NCI-H226 (cell line): ENCODE data around the gene CCDC187.
"Not testable (repeated sequence)": the region's sequence is repeated elsewhere in the genome, so short reads cannot be mapped to it uniquely, and the experiment has no call there.

Experiments
- DNase-seq: peaks from one replicate; pipeline ENCODE4 v3.0.0-alpha.2; 2015

Gene CCDC187

DNA sequence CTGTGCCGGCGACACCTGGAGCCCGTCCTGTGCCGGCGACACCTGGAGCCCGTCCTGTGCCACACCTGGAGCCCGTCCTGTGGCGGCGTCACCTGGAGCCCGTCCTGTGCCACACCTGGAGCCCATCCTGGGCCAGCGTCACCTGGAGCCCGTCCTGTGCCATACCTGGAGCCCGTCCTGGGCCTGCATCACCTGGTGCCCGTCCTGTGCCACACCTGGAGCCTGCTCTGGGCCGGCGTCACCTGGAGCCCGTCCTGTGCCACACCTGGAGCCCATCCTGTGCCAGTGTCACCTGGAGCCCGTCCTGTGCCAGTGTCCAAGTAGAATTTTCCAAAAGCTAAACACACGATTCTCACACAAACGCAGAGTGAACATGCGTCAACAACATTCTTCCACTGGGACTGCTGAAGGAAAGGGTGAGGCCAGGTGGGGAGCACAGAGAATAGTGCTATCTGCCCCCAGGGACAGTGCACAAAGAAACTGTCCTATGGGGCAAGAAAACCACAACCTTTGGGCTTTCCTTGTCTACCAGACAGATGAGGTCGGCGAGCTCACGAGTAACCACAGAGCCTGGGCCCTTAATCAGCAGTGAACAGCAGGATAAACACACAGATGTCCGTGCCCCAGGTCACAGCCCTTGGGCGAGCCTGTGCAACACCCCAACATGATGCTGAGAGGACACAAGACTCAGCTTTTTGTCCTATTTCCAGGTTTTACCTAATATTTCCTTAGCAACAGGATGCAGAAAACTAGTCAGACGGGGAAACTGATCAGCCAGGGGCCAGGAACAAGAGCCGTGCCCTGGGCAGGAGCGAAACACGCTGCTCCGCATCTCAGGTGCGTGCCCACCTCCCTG lies 66.2 kb downstream of the CCDC187 start:
- no peak for DNase-seq

DNA sequence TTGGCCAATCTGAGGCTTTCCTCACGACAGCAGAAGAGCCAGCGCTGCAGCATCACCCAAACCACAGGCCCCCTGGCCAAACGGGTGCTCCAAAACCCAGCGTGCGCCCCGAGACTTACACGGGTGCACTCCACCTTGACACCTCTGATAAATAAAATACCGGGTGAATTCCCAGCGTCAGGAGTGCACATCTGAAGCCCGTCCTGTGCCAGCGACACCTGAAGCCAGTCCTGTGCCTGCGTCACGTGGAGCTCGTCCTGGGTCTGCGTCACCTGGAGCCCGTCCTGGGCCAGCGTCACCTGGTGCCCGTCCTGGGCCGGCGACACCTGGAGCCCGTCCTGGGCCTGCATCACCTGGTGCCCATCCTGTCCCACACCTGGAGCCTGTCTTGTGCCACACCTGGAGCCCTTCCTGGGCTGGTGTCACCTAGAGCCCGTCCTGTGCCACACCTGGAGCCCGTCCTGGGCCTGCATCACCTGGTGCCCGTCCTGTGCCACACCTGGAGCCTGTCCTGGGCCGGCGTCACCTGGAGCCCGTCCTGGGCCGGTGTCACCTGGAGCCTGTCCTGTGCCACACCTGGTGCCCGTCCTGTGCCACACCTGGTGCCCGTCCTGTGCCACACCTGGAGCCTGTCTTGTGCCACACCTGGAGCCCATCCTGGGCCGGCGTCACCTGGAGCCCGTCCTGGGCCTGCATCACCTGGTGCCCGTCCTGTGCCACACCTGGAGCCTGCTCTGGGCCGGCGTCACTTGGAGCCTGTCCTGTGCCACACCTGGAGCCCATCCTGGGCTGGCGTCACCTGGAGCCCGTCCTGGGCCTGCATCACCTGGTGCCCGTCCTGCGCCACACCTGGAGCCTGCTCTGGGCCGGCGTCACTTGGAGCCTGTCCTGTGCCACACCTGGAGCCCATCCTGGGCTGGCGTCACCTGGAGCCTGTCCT lies 67.2 kb downstream of the CCDC187 start:
- not testable (repeated sequence) for DNase-seq

DNA sequence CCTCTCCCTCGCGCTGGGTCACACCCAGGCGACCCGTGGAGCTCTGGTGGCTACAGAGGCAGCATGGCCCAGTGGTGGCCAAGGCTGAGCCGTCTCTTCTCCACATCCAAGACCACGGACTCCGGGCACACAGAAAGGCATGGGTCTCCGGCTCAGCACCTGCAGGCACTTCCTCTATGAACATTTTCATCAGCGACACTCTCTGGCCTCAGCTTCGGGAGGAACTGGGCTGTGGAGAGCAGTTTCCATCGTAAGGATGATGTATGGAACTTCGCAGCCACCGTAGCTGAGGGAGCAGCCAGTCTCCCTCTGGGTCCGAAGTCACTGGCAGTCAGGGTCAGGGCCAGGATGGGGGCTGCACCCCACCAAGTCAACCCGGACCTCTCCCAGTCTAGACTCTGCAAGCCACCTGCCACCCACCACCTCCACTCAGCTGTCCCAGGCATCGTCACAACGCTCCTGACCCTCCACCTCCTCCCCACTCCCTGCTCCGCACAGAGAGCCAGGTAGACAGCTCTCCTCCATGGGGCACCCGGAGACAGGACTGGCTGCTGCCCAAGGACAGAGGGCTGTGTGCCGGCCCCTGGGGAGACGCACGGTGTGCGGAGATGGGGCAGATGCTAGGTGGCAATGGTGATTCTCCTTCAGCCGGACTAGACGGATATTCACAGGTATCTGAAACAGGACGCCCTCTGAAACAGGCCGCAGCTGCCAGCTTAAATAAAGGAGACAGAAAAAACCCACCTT lies 68.0 kb downstream of the CCDC187 start:
- no peak for DNase-seq

DNA sequence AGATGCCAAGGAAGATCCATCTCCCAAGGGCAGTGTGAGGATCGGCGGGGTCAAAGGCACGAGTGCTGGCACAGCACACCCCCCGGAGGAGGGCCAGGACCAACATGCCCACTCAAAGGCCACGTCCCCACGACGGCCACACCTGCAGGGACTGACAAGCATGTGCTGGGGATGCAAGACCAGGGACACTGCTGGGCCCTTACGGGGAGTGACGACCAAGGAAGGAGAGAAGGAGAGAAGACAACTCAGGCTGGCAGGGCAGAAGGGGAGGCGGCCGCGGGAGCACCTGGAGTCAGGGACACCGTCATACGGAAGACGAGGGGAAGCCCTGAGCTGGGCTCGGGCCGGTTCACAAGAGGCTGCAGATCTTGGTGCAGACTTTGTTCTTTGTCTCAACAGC lies 68.7 kb downstream of the CCDC187 start:
- DNase-seq: no peak

DNA sequence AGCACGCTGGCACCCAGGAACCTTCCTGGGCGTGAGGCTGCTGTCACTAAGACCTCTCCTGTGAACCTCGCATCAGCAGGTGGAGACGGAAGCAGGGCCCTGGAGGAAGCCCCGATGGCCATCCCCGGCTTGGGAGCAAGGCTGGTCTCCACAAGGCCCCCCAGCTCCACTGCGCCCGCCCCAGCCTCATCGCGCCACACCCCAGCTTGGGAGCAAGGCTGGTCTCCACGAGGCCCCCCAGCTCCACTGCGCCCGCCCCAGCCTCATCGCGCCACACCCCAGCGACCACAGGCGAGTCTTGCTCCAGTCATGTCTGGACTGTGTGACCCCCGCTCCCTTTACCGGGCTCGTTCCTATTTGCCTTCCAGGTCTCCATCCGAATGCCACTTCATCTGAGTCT lies 69.3 kb downstream of the CCDC187 start:
- DNase-seq: no peak

DNA sequence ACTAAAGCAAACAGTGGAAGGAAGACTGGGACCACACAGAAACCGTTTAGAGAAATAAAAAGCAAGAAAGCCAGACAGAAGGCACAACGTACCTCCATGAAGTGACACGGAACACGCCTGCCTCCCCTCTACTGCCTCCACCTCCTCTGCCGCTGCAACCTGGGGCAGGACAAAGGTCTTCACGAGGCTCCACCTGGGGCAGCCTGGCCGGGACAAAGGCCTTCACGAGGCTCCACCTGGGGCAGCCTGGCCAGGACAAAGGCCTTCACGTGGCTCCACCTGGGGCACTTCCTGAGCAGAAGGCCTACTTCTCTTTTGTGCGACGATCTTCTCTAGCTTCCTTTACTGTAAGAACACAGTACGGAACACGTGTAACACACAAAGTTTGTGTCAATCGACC lies 70.0 kb downstream of the CCDC187 start:
- DNase-seq: no peak

DNA sequence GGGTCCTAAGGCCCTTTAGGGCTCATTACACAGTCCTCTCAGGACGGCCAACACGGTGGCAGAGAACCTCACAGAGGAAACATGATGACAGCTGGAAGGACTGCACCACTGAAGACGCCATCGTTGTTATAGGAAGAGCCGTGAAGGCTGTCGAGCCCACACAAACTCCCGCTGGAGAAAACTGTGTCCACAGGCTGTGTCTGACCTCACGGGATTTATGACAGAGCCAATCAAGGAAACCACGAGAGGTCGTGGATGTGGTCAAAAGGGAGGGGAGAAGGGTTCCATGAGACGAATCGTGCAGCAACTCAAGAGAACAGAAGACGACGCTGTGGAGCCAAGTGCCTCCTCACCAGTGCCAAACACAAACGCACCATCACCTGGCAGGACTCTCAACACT lies 70.5 kb downstream of the CCDC187 start:
- DNase-seq: no peak

DNA sequence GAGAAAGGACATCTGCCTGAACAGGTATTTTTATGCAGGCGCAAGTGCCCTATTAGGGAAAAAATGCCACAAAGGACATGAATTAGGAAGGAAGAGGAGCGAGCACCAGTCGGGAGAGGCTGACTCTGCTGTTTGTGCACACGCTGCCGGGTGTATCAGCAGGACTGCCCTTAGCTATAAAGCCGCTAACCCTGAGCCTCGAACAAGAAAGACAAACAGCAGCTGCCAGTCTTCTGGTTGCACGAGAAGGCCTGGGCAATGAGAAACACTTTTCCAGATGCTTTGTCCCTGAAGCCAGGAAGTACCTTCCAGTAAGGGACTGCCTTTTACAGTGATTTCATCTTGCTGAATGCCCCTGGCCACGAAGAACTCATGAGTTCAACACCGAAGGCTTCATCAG lies 70.9 kb downstream of the CCDC187 start:
- DNase-seq: no peak

DNA sequence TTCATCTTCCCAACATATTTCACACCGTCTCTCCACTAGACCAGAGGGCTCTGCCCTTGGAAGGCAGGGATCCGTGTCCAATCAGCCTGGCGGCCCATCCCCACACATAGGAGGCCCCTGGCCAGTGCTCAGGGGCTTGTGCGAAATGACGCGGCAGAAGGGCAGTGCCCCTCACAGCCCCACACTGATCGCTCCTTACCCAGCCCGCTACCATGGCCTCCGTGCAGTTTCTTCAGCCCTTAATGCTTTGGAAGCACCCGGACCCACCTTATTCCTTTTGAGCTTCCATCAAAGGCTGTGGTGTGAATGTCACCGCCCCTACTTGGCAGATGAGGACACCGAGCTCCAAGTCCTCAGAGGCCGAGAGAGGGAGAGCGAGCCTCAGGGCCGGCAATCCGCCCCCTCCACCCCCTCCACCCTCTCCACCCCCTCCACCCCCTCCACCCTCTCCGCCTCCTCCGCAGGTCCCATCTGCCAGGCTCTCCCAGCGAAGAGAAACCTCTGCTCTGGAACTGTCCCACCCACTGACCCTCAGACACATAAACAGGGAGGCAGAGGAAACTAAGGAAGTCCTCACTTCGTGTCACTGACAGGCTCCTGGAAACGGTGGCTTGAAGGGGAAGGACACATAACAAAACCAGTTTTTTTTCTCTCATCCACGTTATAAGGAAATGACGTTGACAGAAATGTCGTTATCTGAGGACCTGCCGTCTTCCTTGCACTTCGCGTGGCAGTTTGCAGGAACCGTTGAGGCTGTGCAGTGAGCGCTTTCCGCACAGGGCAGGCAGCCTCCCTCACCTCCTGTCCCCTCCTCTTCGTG lies 72.2 kb downstream of the CCDC187 start:
- no peak for DNase-seq

DNA sequence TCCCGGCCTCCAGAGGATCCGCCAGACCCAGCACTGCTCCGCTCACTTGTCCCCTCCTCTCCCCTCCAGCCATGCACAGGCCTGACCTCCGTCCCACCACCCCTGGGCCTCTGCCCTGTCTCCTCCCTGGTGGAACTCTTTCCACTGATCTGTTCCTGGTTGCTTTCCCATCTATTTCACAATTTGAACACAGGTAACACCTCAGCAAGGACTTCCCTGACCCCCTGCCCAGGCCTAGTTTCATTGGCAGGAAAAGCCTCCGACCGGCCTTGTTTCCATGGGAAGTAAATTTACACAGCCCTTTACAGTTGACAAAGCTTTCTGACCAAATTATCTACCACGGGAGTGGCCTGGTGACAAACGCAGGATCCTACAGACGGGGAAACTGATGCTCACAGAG lies 73.1 kb downstream of the CCDC187 start:
- DNase-seq: no peak

DNA sequence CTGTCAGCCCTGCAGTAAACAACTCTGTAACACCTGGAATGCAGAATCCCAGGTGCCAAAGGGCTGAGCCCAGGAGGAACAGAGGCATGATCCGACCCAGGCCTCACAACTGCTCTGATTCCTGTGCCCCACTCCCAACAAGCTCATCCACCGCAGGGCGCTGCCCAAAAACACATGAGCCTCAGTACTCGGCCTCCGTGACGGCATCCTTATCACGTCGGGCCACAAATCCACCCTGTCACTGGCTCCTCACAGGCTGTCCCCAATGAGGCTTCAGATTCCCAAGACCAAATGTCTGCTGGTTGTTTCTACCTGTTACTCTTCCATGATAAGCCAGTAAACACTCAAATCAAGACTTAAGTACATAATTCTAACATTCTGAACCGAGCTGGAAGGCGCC lies 73.5 kb downstream of the CCDC187 start:
- DNase-seq: no peak

DNA sequence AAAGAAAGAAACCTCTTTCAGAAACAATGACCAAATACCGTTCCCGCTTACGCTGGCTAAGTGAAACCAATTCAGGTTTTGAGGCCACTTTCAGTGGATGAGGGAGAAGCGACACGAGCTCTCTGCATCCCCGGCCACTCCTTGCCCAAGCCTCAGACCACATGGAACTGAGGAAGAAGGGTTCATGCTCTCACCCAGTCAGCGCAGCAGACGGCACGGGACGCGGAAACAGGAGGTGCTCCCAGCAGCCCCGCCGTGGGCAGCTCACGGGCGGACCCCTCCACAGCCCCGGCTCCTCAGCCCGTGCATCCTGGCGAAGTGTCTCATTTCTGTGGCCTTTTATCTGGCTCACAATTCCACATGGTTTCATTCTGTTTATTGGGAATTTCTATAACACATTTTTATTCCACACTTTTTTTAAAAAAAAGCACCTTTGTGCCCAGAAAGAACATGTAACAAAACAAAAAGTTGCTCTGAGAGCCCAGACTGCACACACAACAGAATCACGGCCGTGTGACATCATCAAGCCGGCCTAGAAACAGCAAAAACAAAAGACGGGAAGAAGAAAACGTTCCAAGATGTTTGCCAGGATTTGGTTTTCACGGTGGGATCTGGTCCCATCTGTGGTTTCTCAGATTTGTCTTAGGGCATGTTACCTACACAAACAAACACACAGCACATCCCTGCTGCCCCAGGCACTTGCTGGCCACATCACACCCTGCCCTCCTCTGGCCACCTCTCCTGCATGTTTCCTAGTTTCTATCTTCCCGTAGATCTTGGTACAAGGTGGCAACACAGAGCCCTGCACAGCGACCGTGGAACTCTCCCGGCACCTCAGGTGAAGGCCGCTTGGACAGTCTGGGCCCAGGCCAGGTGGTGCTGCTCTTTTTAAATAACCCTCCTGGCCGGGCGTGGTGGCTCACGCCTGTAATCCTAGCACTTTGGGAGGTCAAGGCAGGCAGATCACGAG lies 74.5 kb downstream of the CCDC187 start:
- no peak for DNase-seq

DNA sequence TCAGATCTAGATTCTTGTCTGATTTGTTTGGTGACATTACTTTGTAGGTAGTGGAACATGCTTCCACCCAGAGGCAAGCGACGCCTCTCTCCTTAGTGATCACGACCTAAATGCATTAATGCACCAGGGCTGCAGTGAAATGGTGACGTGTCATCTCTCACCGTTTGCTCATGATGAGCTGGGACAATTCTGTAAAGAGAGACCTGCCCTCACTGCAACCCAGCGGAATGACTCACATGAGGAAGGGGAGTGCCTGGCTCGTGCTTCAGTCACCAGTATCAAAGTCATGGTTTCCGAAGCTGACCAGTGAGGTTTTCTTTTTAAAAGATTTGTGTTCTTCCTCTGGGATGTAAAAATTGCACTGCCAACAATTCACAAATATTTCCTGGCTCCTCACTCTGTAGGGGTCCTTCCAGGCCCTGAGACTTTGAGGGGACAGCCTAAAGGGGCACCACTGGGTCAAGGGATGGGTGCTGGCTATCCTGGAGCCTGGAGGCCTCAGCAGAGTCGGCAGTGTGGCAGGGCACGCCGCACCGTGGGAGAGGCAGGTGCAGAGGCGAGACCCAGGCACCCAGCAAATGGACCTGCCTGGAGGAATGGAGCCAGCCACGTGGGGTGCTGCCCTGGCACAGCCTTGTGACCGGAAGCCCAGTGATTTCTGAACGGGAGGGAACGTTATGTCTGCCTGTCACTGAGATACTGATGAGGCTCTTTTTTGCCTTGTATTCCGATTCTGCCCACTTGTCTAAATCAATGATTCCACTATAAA lies 75.6 kb downstream of the CCDC187 start:
- no peak for DNase-seq

DNA sequence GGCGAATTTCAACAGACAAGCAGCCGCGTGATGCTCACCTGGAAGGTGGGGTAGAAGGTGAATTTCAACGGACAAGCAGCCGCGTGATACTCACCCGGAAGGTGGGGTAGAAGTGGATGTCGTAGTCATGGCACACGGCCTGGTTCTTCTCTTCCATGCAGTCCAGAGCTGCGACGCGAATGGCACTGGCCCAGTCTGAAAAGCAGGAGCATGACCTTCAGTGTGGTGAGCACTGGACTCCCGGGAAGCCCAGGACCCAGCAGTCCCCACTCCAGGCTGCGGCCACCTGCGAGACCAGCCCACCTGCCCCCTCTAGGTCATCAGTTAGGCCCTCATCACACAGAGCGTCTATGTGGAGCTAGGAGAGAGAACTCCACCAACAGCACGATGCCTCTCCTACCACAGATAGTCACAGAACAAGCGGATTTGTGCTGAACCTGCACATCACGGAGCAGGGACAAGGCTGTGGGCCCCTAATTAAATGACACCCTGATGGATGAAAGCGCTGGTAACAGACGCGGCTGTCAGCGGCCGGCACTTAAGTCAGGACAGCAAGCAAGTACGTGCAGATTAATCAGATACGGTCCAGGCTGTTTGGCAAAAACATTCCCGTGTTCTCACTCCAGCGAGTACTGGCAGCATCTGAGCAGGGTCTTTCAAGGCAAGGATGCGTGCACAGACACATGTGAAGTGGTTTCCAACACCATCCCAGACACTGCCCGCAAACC lies 77.0 kb downstream of the CCDC187 start:
- no peak for DNase-seq

DNA sequence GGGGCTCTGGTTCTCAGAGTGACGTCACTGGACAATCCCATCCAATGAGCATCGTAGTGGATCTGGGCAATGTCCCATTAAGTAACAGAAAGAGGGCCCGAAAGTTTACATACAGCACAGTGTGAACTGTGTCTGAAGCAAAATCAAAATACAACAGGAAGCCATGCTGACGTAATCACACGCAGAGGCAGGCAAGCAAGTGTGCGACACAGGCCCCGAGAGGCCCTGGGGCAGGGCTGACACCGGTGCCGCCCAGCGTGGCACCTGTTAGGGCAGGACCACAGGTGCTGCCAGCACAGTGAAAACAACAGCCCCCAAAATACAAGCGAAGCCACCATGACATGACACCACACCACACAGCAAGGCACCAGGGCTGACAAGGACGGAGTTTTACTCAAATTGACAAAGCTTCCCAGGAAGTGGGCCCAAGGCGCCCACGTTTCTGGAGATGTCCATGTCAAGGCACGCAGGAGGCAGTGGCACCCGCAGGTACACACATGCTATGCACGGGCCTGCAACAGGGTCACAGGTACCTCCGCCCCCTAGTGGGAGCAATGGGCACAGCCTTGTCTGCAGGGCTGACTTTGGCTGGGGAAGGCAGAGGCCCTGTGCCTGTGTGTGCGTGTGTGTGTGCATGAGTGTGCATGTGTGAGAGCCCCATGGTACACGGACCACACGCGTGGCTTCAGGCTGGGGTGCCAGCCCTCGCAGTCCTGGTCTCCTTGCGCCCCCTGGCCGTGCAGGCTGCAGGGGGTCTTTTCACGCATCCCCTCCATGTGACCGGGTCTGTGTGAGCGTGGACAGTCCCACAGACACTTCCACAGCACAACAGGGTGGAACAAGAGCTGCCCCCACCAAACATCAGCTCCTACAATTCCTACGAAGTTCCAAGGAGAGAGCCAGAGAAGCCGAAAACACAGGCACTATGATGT lies 77.9 kb downstream of the CCDC187 start:
- peak; percentile 26 for DNase-seq

DNA sequence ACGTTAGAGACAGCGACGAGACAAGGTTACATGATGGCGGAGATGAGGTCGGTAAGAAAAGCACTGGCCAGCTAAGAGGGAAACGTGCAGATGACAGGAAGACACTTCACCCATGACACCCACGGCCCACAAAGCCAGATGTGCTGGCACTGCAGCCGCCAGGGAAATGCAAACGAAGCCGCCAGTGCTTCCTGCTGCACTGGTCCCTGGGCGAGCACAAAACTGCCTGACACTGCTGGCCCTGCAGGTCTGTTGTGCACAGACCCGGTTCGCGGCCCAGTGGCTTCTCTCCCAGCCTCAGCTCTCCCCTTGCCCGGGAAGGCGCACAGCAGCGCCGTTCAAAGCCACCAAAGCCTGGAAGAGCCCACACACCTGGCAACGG lies 78.5 kb downstream of the CCDC187 start:
- DNase-seq: no peak

DNA sequence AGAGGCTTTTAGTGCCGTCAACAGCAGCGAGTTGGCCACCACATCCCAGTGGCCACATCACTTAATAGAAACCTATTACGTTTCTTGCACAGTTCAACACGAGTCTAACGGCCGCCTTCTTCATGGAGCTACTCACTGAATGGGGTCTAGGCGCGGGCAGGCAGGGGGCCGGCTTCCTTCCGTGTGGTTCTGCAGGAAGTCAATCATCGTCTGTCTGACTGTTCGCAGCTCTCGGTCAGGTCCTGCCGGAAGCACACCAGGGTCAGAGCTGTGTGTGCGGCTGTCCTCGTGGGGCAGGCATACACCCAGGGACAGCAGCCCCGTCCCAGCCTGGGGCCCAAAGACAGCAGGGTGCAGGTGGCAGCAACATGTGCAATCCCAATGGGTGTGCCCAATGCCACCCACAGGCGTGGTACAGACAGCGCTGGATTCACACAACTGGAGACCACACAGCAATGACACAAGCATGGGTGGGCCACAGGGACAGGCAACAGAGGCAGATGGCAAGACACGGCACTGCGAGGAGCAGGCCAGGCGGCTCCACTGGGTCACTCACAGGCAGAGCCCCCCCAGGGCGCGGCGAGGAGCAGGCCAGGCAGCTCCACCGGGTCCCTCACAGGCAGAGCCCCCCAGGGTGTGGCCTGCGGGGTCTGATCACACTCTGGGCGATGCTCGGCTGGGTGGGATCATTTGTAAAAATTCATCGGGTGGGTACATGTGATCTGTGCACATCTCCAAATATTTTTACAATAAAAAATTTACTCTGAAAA lies 79.8 kb downstream of the CCDC187 start:
- DNase-seq: no peak

DNA sequence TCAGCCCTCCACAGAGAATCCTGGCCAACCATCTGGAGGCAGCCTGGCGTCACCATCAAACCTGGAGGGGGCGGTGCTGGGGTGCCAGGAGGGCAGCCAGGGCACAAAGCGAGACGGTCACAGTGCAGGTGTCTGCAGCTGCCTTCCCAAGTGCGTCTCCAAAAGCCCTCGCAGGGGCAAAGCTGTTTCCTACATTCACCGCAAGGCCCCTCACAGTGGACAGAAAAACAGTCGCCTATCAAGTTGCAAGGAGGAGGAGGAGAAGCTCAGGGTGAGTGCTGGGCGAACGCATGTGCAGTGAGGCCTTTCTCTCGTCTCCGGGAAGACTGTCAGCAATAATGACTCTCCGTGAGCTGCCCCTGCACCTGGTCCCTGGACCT lies 81.0 kb downstream of the CCDC187 start:
- no peak for DNase-seq
